ENCODE measurements around the gene THTPA.
"Not testable (repeated sequence)": the region's sequence is repeated elsewhere in the genome, so short reads cannot be mapped to it uniquely, and the experiment has no call there.

Gene THTPA

GRCh38 chr14:23609001-23609400, 52.9 kb downstream of the THTPA start:
- Histone ChIP-seq H3K4me3 (ENCODE audit: low read depth, low read length) (no peak overlapping the region), H3K36me3 (ENCODE audit: control insufficient read depth, insufficient read depth, low read length) (no peaks in the 10 kb centered on the region), H3K9ac (ENCODE audit: low read length) (no peak overlapping the region), H3K4me1 (ENCODE audit: control insufficient read depth, insufficient read depth, low read length) (no peaks in the 10 kb centered on the region), H3K27me3 (ENCODE audit: control insufficient read depth, insufficient read depth, low read length) (peaks cover 20% of the 10 kb centered on the region; the same call in 1 of the 2 replicates), H3K9me3 (ENCODE audit: control insufficient read depth, insufficient read depth, low read depth, low read length) (peaks cover 9% of the 10 kb centered on the region), H3K27ac (ENCODE audit: low read depth, low read length) (no peak overlapping the region)

DNA sequence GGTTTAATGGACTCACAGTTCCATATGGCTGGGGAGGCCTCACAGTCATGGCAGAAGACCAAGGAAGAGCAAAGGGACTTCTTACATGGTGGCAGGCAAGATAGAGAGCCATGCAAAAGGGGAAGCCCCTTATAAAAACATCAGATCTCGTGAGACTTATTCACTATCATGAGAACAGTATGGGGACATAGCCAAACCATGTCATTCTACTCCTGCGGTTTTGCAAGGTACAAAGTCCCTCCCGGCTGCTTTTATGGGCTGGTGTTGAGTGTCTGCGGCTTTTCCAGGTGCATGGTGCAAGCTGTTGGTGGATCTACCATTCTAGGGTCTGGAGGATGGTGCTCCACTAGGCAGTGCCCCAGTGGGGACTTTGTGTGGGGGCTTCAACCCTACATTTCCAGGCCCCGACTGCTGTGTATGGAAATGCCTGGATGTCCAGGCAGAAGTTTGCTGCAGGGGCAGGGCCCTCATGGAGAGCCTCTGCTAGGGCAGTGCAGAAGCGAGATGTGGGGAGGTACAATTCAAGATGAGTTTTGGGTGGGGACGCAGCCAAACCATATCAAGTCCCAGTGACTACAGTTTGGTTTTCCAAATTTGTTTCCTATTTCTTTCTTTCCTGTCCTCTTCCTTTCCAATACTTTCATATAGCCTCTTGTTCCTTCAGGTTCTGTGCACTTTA, 53.5 kb downstream of the THTPA start:
- H3K36me3 ChIP-seq (ENCODE audit: control insufficient read depth, insufficient read depth, low read length); H3K4me3 ChIP-seq (ENCODE audit: low read depth, low read length); H3K9me3 ChIP-seq (ENCODE audit: control insufficient read depth, insufficient read depth, low read depth, low read length); H3K9ac ChIP-seq (ENCODE audit: low read length); H3K4me1 ChIP-seq (ENCODE audit: control insufficient read depth, insufficient read depth, low read length); H3K27ac ChIP-seq (ENCODE audit: low read depth, low read length): not testable (repeated sequence)
- peaks cover 22% of the 10 kb centered on the region; the same call in 1 of the 2 replicates for H3K27me3 ChIP-seq (ENCODE audit: control insufficient read depth, insufficient read depth, low read length)

Measured in HUES6 (cell line).